Vagina (tissue), 2 donors: ENCODE results near the gene PRR20C. TPM values are rescaled to one million over a fixed set of nuclear protein-coding genes. Genes with fewer than 3 reads are reported as not detected.
"Not testable (repeated sequence)": the region's sequence is repeated elsewhere in the genome, so short reads cannot be mapped to it uniquely, and the experiment has no call there.

Experiments
- DNase-seq, 2 donors: peaks; one replicate each; pipeline ENCODE4 v3.0.0-alpha.2; 2017; ENCODE audit errors: extremely low spot score in 2 of 2
- H3K27ac ChIP-seq: fragments of 200-600 bp; sonication (generic); one replicate; pipeline ENCODE4 v1.5.1; 2019
- H3K27me3 ChIP-seq: fragments of 200-600 bp; sonication (generic); one replicate; pipeline ENCODE4 v1.5.1; 2019
- H3K36me3 ChIP-seq, 2 donors: fragments of 200-600 bp; sonication (generic); one replicate each; pipeline ENCODE4 v1.5.1; 2017 to 2019
- H3K4me1 ChIP-seq: fragments of 200-600 bp; sonication (generic); one replicate; pipeline ENCODE4 v1.5.1; 2019
- H3K4me3 ChIP-seq, 2 donors: fragments of 200-600 bp; sonication (generic); 1 replicate in 1 of 2; 2 replicates in 1 of 2; pipeline ENCODE4 v1.5.1; 2016 to 2019
- H3K9me3 ChIP-seq: fragments of 200-600 bp; sonication (generic); one replicate; pipeline ENCODE4 v1.5.1; 2019
- CTCF ChIP-seq, 3 experiments: fragments of 450-650 bp in 2 of 3; fragments of 200-600 bp in 1 of 3; sonication (generic) in 1 of 3; IDR thresholded peaks; one replicate each; pipeline ENCODE4 v1.5.1; 2017 to 2019; ENCODE audit warnings: antibody characterized with exemption in 3 of 3, mild to moderate bottlenecking in 2 of 3, moderate library complexity in 2 of 3
- POLR2A ChIP-seq, 2 donors: fragments of 450-650 bp; IDR thresholded peaks; one replicate each; pipeline ENCODE4 v1.6.1; 2017; ENCODE audit warnings: antibody characterized with exemption in 2 of 2, mild to moderate bottlenecking in 2 of 2, moderate library complexity in 2 of 2
- POLR2AphosphoS5 ChIP-seq, 2 donors: sonication (generic); formaldehyde crosslinking; IDR thresholded peaks; one replicate each; pipeline ENCODE4 v1.9.0; 2017; ENCODE audit warnings: antibody characterized with exemption in 2 of 2, mild to moderate bottlenecking in 2 of 2, low read depth in 1 of 2; ENCODE audit not compliant: insufficient read depth in 1 of 2
- intact Hi-C: fragments of 100-400 bp; cut with DNase I; formaldehyde crosslinking; loops from one replicate; pipeline ENCODE4 v1.15.1; 2023
- total RNA-seq: library from RNA; depleted of rRNA; stranded (reverse); fragments of >200 nt; gene quantifications from one replicate; pipeline ENCODE4 v1.2.3, GENCODE V29; 2016

The PRR20C gene
- not detected for total RNA-seq

DNA sequence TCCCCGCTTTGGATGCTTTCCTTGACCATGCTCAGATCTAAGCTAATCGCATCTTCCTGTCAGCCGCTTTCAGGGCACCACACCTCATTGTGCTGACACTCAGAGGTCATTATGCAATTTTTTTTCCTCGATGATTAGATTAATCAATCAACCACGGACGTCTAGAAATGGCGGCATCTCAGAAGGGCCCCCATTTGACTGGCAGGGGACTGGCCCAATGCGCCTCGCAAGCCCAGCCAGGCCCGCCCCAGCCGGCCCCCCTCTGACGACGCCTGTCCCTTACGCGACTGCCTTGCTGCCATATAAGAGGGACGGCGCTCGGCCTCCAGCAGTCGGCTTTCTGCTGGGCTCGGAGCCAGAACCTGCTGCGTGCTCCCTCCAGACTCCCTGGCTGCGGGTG is at the start of gene PRR20C:
TSS of gene PRR20C (plus strand) at position 301 of the 400 bp plus-strand sequence. CDS start 387 bp downstream, outside the sequence.
- DNase-seq, H3K4me1 ChIP-seq, H3K27ac ChIP-seq, H3K9me3 ChIP-seq, H3K36me3 ChIP-seq, intact Hi-C loops, H3K4me3 ChIP-seq, H3K27me3 ChIP-seq: not testable (repeated sequence)

- no peak for DNase-seq
These were observed 38.9 kb upstream of the PRR20C start for GRCh38 chr13:57114945-57115344.

GRCh38 chr13:57123681-57124080 is 30.2 kb upstream of the PRR20C start:
- no peak for TF ChIP-seq POLR2AphosphoS5 (IDR thresholded peaks at IDR 0.05; ENCODE audit: insufficient read depth in 1 of 2, low read depth in 1 of 2)
- no peak for TF ChIP-seq POLR2A (IDR thresholded peaks at IDR 0.05)
- TF ChIP-seq CTCF (IDR thresholded peaks at IDR 0.05): no peak
- intact Hi-C loops: no loop called here
- Histone ChIP-seq H3K4me3 (no peak overlapping the region), H3K27me3 (no peaks in the 10 kb centered on the region), H3K4me1 (no peaks in the 10 kb centered on the region), H3K9me3 (no peaks in the 10 kb centered on the region), H3K36me3 (no peaks in the 10 kb centered on the region), H3K27ac (no peak overlapping the region)
- no peak for DNase-seq

More at GRCh38 chr13:57114945-57115344, 38.9 kb upstream of the PRR20C start:
- Histone ChIP-seq H3K27me3 (no peaks in the 10 kb centered on the region), H3K9me3 (no peaks in the 10 kb centered on the region), H3K4me1 (no peaks in the 10 kb centered on the region), H3K4me3 (no peak overlapping the region), H3K27ac (no peak overlapping the region), H3K36me3 (no peaks in the 10 kb centered on the region)
- intact Hi-C loops: no loop called here
- TF ChIP-seq POLR2A (IDR thresholded peaks at IDR 0.05): no peak
- no peak for TF ChIP-seq CTCF (IDR thresholded peaks at IDR 0.05)
- TF ChIP-seq POLR2AphosphoS5 (IDR thresholded peaks at IDR 0.05; ENCODE audit: insufficient read depth in 1 of 2, low read depth in 1 of 2): no peak

DNA sequence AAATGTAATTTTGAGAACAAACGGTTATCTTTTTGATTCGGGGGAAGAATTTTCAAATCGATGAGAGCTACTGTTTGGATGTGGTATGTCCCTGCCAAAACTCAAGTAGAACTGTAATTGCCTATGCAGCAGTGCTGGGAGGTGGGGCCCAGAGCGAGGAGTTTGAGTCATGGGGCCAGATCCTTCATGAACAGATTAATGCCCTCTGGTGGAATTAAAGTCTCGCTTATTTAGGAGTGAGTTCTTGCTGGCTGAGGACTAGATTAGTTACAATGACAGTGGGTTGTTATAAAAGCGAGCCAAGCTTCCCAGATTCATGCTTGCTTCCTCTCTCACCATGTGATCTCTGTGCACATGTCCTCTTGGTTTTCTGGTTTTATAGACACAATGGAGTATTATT is 25.0 kb upstream of the PRR20C start:
- intact Hi-C loops: no loop called here
- no peaks in the 10 kb centered on the region for H3K27me3 ChIP-seq

GRCh38 chr13:57136093-57136492 is 17.8 kb upstream of the PRR20C start:
- H3K27ac ChIP-seq: no peak overlapping the region
- no peak for DNase-seq
- H3K4me3 ChIP-seq: no peak overlapping the region
- no peak for TF ChIP-seq CTCF (IDR thresholded peaks at IDR 0.05)
- TF ChIP-seq POLR2AphosphoS5 (IDR thresholded peaks at IDR 0.05; ENCODE audit: insufficient read depth in 1 of 2, low read depth in 1 of 2): no peak
- no peak for TF ChIP-seq POLR2A (IDR thresholded peaks at IDR 0.05)
- H3K36me3 ChIP-seq: no peaks in the 10 kb centered on the region
- H3K9me3 ChIP-seq: no peaks in the 10 kb centered on the region
- intact Hi-C loops: no loop called here
- H3K4me1 ChIP-seq: no peaks in the 10 kb centered on the region
- no peaks in the 10 kb centered on the region for H3K27me3 ChIP-seq

More for the DNA sequence above, 25.0 kb upstream of the PRR20C start:
- Histone ChIP-seq H3K4me1 (no peaks in the 10 kb centered on the region), H3K4me3 (no peak overlapping the region), H3K9me3 (no peaks in the 10 kb centered on the region), H3K36me3 (no peaks in the 10 kb centered on the region), H3K27ac (no peak overlapping the region)
- no peak for DNase-seq
- no peak for TF ChIP-seq POLR2AphosphoS5 (IDR thresholded peaks at IDR 0.05; ENCODE audit: insufficient read depth in 1 of 2, low read depth in 1 of 2)
- TF ChIP-seq CTCF (IDR thresholded peaks at IDR 0.05): no peak
- TF ChIP-seq POLR2A (IDR thresholded peaks at IDR 0.05): no peak

GRCh38 chr13:57137585-57137984 is 16.3 kb upstream of the PRR20C start:
- intact Hi-C loops: no loop called here
- Histone ChIP-seq H3K4me3 (no peak overlapping the region), H3K4me1 (no peaks in the 10 kb centered on the region), H3K9me3 (no peaks in the 10 kb centered on the region), H3K27me3 (no peaks in the 10 kb centered on the region), H3K27ac (no peak overlapping the region), H3K36me3 (no peaks in the 10 kb centered on the region)
- no peak for DNase-seq
- no peak for TF ChIP-seq POLR2AphosphoS5 (IDR thresholded peaks at IDR 0.05; ENCODE audit: insufficient read depth in 1 of 2, low read depth in 1 of 2)
- TF ChIP-seq POLR2A (IDR thresholded peaks at IDR 0.05): no peak
- no peak for TF ChIP-seq CTCF (IDR thresholded peaks at IDR 0.05)
